HG02571 (cell line): ENCODE data around the gene USP7.
"Not testable (repeated sequence)": the region's sequence is repeated elsewhere in the genome, so short reads cannot be mapped to it uniquely, and the experiment has no call there.

Experiments
- ATAC-seq: cut with Tn5 transposase; IDR thresholded peaks from one replicate; pipeline ENCODE4 v1.9.1; 2021; ENCODE audit warnings: mild to moderate bottlenecking, moderate library complexity; ENCODE audit not compliant: unreplicated experiment

USP7 gene

GRCh38 chr16:8975039-8975438 is 11.3 kb upstream of the USP7 start:
- ATAC-seq, result no peak

GRCh38 chr16:8972843-8973586 is 9.3 kb upstream of the USP7 start:
- no peak for ATAC-seq

GRCh38 chr16:8971416-8971815 is 7.7 kb upstream of the USP7 start:
- no peak for ATAC-seq

- ATAC-seq, result not testable (repeated sequence)
These were observed 5.6 kb upstream of the USP7 start for GRCh38 chr16:8969202-8969897.

DNA sequence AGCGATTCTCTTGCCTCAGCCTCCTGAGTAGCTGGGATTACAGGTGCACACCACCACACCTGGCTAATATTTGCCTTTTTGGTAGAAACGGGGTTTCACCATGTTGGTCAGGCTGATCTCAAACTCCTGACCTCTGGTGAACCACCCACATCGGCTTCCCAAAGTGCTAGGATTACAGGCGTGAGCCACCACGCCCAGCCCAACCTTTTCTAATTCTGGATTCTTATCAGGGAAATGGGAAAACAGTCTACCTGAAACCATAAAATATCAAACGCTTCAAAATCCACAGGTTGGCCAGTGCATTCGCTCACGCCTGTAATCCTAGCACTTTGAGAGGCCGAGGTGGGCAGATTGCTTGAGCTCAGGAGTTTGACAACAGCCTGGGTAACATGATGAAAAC is 4.3 kb upstream of the USP7 start:
- not testable (repeated sequence) for ATAC-seq

GRCh38 chr16:8967132-8967821 is 3.6 kb upstream of the USP7 start:
- no peak for ATAC-seq

GRCh38 chr16:8966817-8967131 is 3.1 kb upstream of the USP7 start:
- ATAC-seq, result no peak

DNA sequence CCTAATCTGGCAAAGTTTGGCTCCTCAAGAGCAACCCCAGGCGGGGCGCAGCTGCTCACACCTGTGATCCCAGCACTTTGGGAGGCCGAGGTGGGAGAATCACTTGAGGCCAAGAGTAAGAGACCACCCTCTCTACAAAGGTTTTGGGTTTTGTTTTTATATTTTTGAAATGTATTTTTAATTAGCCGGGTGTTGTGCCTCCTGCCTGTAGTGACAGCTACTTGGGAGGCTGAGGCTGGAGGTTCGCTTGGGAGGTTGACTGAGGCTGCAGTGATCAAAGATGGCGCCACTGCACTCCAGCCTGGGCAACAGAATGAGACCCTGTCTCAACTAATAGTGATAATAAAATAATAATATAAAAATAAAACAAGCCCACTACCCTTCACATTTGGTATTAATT is 756 bp upstream of the USP7 start:
- peak; percentile 2 for ATAC-seq

GRCh38 chr16:8963010-8963820 is 491 bp downstream of the USP7 start:
- ATAC-seq, result peak; percentile 5

DNA sequence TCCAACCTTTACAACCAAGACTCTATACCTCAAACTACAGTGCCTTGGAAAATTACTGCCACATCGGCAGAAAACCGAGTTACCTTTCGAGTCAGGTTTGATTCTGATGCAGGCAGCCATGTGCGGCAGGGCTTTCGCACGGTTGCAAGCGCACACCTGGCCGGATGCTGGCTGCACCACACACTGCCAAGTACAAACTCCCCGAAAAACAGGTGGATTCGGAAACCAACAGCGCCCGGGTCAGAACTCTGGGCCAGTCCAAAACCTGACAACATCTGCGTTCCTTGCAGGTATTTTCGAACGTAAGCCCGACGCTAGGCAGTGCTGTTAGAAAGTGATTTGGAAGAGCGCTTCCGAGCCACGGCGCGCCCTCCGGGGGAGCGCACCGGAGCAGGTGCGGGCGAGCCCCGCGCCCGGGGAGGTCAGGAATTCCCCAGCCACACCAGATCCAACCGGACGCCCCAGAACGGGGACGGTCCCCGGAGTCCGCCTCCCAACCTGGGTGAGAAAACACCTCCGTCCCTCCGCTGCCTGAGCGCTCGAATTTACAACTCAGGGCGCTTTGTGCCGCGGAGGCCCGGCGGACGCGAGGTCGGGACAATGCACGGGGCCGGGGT is 1.2 kb downstream of the USP7 start:
- ATAC-seq, result no peak

- no peak for ATAC-seq
These were observed 1.8 kb downstream of the USP7 start for GRCh38 chr16:8961811-8962390.

- ATAC-seq, result no peak
These were observed 3.0 kb downstream of the USP7 start for GRCh38 chr16:8960788-8961109.

GRCh38 chr16:8959921-8960787 is 3.6 kb downstream of the USP7 start:
- ATAC-seq, result no peak

GRCh38 chr16:8958344-8959167 is 5.2 kb downstream of the USP7 start:
- ATAC-seq, result no peak

- ATAC-seq, result no peak
These were observed 6.1 kb downstream of the USP7 start for GRCh38 chr16:8957509-8958157.

- ATAC-seq, result no peak
These were observed 6.7 kb downstream of the USP7 start for GRCh38 chr16:8957063-8957397.

GRCh38 chr16:8956265-8957062 is 7.2 kb downstream of the USP7 start:
- ATAC-seq, result no peak

GRCh38 chr16:8955828-8956227 is 7.9 kb downstream of the USP7 start:
- ATAC-seq, result no peak
